Hematopoietic multipotent progenitor cell treated with erythropoietin and hydrocortisone succinate and interleukin-3 and kit ligand, for 8 days (in vitro differentiated cells): ENCODE measurements around the gene SIL1.
A peak's percentile ranks its signal among the peaks of the same experiment; 100 is the strongest.
"Not testable (repeated sequence)": the region's sequence is repeated elsewhere in the genome, so short reads cannot be mapped to it uniquely, and the experiment has no call there.

Experiments
- DNase-seq: peaks from one replicate; pipeline ENCODE4 v3.0.0-alpha.2; 2015

Gene SIL1

GRCh38 chr5:139199321-139199720 is 1.2 kb upstream of the SIL1 start:
- DNase-seq = no peak

GRCh38 chr5:139196296-139196956 is 1.7 kb downstream of the SIL1 start:
- no peak for DNase-seq

GRCh38 chr5:139194486-139194885 is 3.7 kb downstream of the SIL1 start:
- no peak for DNase-seq

GRCh38 chr5:139193928-139194327 is 4.2 kb downstream of the SIL1 start:
- peak; percentile 62 for DNase-seq

- peak; percentile 80 for DNase-seq
Measured at GRCh38 chr5:139192906-139193305, 5.3 kb downstream of the SIL1 start.

- DNase-seq = not testable (repeated sequence)
Measured at GRCh38 chr5:139191954-139192353, 6.2 kb downstream of the SIL1 start.

- peak; percentile 33 for DNase-seq
Measured at GRCh38 chr5:139190125-139190524, 8.0 kb downstream of the SIL1 start.

GRCh38 chr5:139188558-139189270 is 9.5 kb downstream of the SIL1 start:
- DNase-seq = peak; percentile 86

- no peak for DNase-seq
Measured at GRCh38 chr5:139186752-139187326, 11.3 kb downstream of the SIL1 start.

GRCh38 chr5:139186261-139186660 is 11.9 kb downstream of the SIL1 start:
- DNase-seq = peak; percentile 56

- DNase-seq = no peak
Measured at GRCh38 chr5:139185589-139185988, 12.6 kb downstream of the SIL1 start.

GRCh38 chr5:139183502-139183901 is 14.7 kb downstream of the SIL1 start:
- no peak for DNase-seq

- no peak for DNase-seq
Measured at GRCh38 chr5:139182528-139183296, 15.5 kb downstream of the SIL1 start.

- DNase-seq = no peak
Measured at GRCh38 chr5:139181835-139182452, 16.2 kb downstream of the SIL1 start.

- DNase-seq = no peak
Measured at GRCh38 chr5:139181322-139181730, 16.8 kb downstream of the SIL1 start.

- DNase-seq = no peak
Measured at GRCh38 chr5:139180850-139181249, 17.3 kb downstream of the SIL1 start.

- DNase-seq = not testable (repeated sequence)
Measured at GRCh38 chr5:139179778-139180513, 18.2 kb downstream of the SIL1 start.

- peak; percentile 90 for DNase-seq
Measured at GRCh38 chr5:139178935-139179334, 19.2 kb downstream of the SIL1 start.

- DNase-seq = no peak
Measured at GRCh38 chr5:139178589-139178917, 19.6 kb downstream of the SIL1 start.

- DNase-seq = peak; percentile 85
Measured at GRCh38 chr5:139177809-139178588, 20.2 kb downstream of the SIL1 start.

- not testable (repeated sequence) for DNase-seq
Measured at GRCh38 chr5:139177281-139177680, 20.9 kb downstream of the SIL1 start.
